GM21390 (cell line): ENCODE measurements around the gene SMIM38.

Experiments used
- ATAC-seq: cut with Tn5 transposase; IDR thresholded peaks from one replicate; pipeline ENCODE4 v1.9.1; 2021; ENCODE audit not compliant: unreplicated experiment

SMIM38 gene

GRCh38 chr11:69178819-69179482 lies 23.2 kb downstream of the SMIM38 start:
- no peak for ATAC-seq

GRCh38 chr11:69180226-69180625 lies 24.5 kb downstream of the SMIM38 start:
- no peak for ATAC-seq

- ATAC-seq: no peak
These were observed 25.0 kb downstream of the SMIM38 start for GRCh38 chr11:69180726-69181125.

- ATAC-seq: no peak
These were observed 27.9 kb downstream of the SMIM38 start for GRCh38 chr11:69183613-69184012.

GRCh38 chr11:69186316-69187260 lies 30.9 kb downstream of the SMIM38 start:
- no peak for ATAC-seq

- no peak for ATAC-seq
These were observed 31.9 kb downstream of the SMIM38 start for GRCh38 chr11:69187540-69188065.

- no peak for ATAC-seq
These were observed 33.3 kb downstream of the SMIM38 start for GRCh38 chr11:69189059-69189458.

- ATAC-seq: no peak
These were observed 35.2 kb downstream of the SMIM38 start for GRCh38 chr11:69190796-69191536.

- no peak for ATAC-seq
These were observed 36.6 kb downstream of the SMIM38 start for GRCh38 chr11:69192301-69192721.

GRCh38 chr11:69193151-69193550 lies 37.4 kb downstream of the SMIM38 start:
- ATAC-seq: no peak

GRCh38 chr11:69193629-69194028 lies 37.9 kb downstream of the SMIM38 start:
- ATAC-seq: no peak

GRCh38 chr11:69194396-69194795 lies 38.7 kb downstream of the SMIM38 start:
- no peak for ATAC-seq

- ATAC-seq: no peak
These were observed 39.2 kb downstream of the SMIM38 start for GRCh38 chr11:69194956-69195355.

- ATAC-seq: no peak
These were observed 40.4 kb downstream of the SMIM38 start for GRCh38 chr11:69195824-69196782.

GRCh38 chr11:69196783-69197169 lies 41.0 kb downstream of the SMIM38 start:
- no peak for ATAC-seq

- ATAC-seq: no peak
These were observed 43.3 kb downstream of the SMIM38 start for GRCh38 chr11:69198891-69199582.

GRCh38 chr11:69199583-69200315 lies 44.0 kb downstream of the SMIM38 start:
- no peak for ATAC-seq

- no peak for ATAC-seq
These were observed 44.8 kb downstream of the SMIM38 start for GRCh38 chr11:69200331-69201065.
